Suprapubic skin (tissue), 4 donors: ENCODE results near the gene KDM4E. TPM values are rescaled to one million over a fixed set of nuclear protein-coding genes. Genes with fewer than 3 reads are reported as not detected.

ENCODE experiments used
- DNase-seq, 2 donors: peaks; one replicate each; pipeline ENCODE4 v3.0.0-alpha.2; 2019; ENCODE audit warnings: low spot score in 2 of 2
- H3K27ac ChIP-seq: fragments of 200-600 bp; sonication (generic); one replicate; pipeline ENCODE4 v1.5.1; 2019
- H3K27me3 ChIP-seq: fragments of 200-600 bp; sonication (generic); one replicate; pipeline ENCODE4 v1.5.1; 2019
- H3K36me3 ChIP-seq: fragments of 200-600 bp; sonication (generic); one replicate; pipeline ENCODE4 v1.5.1; 2019
- H3K4me1 ChIP-seq: fragments of 200-600 bp; sonication (generic); one replicate; pipeline ENCODE4 v1.5.1; 2019
- H3K4me3 ChIP-seq: fragments of 200-600 bp; sonication (generic); one replicate; pipeline ENCODE4 v1.5.1; 2019; ENCODE audit warnings: mild to moderate bottlenecking
- H3K9me3 ChIP-seq: fragments of 200-600 bp; sonication (generic); one replicate; pipeline ENCODE4 v1.5.1; 2019
- CTCF ChIP-seq, 2 donors: fragments of 200-600 bp in 1 of 2; fragments of 450-650 bp in 1 of 2; sonication (generic) in 1 of 2; IDR thresholded peaks; one replicate each; pipeline ENCODE4 v1.5.1; 2016 to 2019; ENCODE audit warnings: antibody characterized with exemption in 2 of 2, mild to moderate bottlenecking in 1 of 2, moderate library complexity in 1 of 2
- EP300 ChIP-seq: sonication (generic); formaldehyde crosslinking; IDR thresholded peaks from one replicate; pipeline ENCODE4 v1.6.1; 2017; ENCODE audit warnings: antibody characterized with exemption
- POLR2A ChIP-seq, 2 donors: fragments of 450-650 bp; IDR thresholded peaks; one replicate each; pipeline ENCODE4 v1.6.1; 2017; ENCODE audit warnings: antibody characterized with exemption in 2 of 2, mild to moderate bottlenecking in 2 of 2, moderate library complexity in 2 of 2
- POLR2AphosphoS5 ChIP-seq, 3 donors: sonication (generic); formaldehyde crosslinking; IDR thresholded peaks; one replicate each; pipeline ENCODE4 v1.6.1; 2017; ENCODE audit warnings: antibody characterized with exemption in 3 of 3
- WGBS: methylation state at CpG from one replicate; pipeline ENCODE4 v1.1.5; 2018; 5-methylcytosine and 5-hydroxymethylcytosine counted together
- total RNA-seq, 4 donors: library from RNA; depleted of rRNA; stranded (reverse); fragments of >200 nt; gene quantifications; one replicate each; pipeline ENCODE4 v1.1.0, GENCODE V29; 2016

The KDM4E gene
- total RNA-seq, 4 donors from 2014 or later: not detected

- Histone ChIP-seq H3K4me3 (no peak overlapping the region), H3K4me1 (peaks cover 51% of the 10 kb centered on the region), H3K27ac (no peak overlapping the region), H3K36me3 (no peaks in the 10 kb centered on the region), H3K27me3 (no peaks in the 10 kb centered on the region), H3K9me3 (no peaks in the 10 kb centered on the region)
- WGBS: 81% methylated on average over 1 of the region's 1 CpG
- no peak for DNase-seq
- TF ChIP-seq POLR2A (IDR thresholded peaks at IDR 0.05) (no peak), CTCF (IDR thresholded peaks at IDR 0.05) (no peak), EP300 (no peak), POLR2AphosphoS5 (IDR thresholded peaks at IDR 0.05) (no peak)
These were observed 45.4 kb downstream of the KDM4E start for GRCh38 chr11:95070471-95070870.

DNA sequence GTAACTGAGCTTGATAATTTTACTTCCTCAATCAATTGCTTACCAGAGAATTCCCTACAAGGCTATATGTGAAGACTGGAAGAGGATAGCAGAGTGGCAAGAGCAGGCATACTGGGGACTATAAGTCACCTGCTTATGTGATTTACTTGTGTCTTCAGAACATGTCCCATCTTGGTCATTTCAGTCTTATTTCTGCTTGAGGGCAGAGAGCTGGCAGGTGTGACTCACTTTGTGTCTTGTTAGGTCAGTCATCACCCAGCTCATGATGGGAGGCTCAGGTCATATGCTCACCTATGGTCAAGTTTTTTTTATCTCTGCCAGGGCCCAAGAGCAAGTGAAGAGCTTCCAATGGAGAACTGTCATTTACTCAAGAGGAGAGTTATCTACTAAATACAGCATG is 47.9 kb downstream of the KDM4E start:
- Histone ChIP-seq H3K27me3 (no peaks in the 10 kb centered on the region), H3K9me3 (no peaks in the 10 kb centered on the region), H3K27ac (no peak overlapping the region), H3K36me3 (no peaks in the 10 kb centered on the region), H3K4me1 (peaks cover 50% of the 10 kb centered on the region), H3K4me3 (no peak overlapping the region)
- no peak for DNase-seq
- no peak for TF ChIP-seq CTCF (IDR thresholded peaks at IDR 0.05)

DNA sequence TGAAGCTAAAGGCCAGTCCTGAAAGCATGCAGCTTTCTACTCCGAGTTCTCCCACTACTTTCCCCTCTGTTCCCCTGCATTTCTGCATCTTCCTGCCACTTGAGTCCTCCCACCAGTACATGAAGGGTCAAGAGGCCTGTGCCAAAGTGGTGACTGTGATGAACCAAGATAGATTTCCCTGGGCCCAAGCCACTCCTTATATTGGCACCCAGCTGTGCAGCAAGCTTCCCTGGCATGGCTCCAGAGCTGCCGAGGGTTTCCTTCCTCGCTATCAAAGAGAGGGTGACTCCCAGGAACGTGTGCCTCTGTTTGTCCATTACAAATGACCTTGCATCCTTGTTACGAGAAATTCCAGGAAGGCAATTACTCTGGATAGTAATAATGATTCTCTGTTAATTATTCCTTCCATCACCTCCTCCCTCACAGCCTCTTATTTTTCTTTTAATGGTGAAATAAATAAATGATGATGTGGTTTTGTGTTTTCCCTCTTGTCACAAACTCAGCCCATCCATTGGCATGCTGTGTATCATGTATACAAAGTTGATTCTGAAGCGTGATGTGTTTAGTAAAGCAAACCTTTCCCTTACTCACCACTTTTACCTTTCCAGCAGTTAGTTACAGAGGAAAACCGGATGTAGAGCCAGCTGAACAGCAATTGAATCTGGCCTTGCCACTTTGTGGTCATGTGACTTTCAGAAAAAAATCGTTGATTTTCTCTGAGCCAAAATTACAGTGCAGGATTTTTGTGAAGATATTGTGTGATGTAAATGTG is 49.9 kb downstream of the KDM4E start:
- H3K9me3 ChIP-seq: no peaks in the 10 kb centered on the region
- H3K4me1 ChIP-seq: peaks cover 38% of the 10 kb centered on the region
- H3K27me3 ChIP-seq: no peaks in the 10 kb centered on the region
- WGBS: 26% methylated on average over 8 of the region's 8 CpGs
- peak overlapping the region; percentile 47 for H3K27ac ChIP-seq
- no peak for TF ChIP-seq POLR2AphosphoS5 (IDR thresholded peaks at IDR 0.05)
- no peak for TF ChIP-seq POLR2A (IDR thresholded peaks at IDR 0.05)
- TF ChIP-seq EP300: no peak
- peak in 1 of 2 donors; percentile 76 for DNase-seq
- H3K4me3 ChIP-seq: no peak overlapping the region
- no peaks in the 10 kb centered on the region for H3K36me3 ChIP-seq

GRCh38 chr11:95076416-95076815 is 51.4 kb downstream of the KDM4E start:
- Histone ChIP-seq H3K27ac (no peak overlapping the region), H3K9me3 (no peaks in the 10 kb centered on the region), H3K4me3 (no peak overlapping the region), H3K27me3 (no peaks in the 10 kb centered on the region), H3K36me3 (no peaks in the 10 kb centered on the region), H3K4me1 (peaks cover 32% of the 10 kb centered on the region)
- 40% methylated on average over 1 of the region's 1 CpG for WGBS
- DNase-seq: no peak
- TF ChIP-seq POLR2A (IDR thresholded peaks at IDR 0.05) (no peak), POLR2AphosphoS5 (IDR thresholded peaks at IDR 0.05) (peak in 1 of 3 donors; percentile 36), CTCF (IDR thresholded peaks at IDR 0.05) (no peak), EP300 (no peak)

- TF ChIP-seq POLR2AphosphoS5 (IDR thresholded peaks at IDR 0.05) (no peak), EP300 (no peak), POLR2A (IDR thresholded peaks at IDR 0.05) (no peak), CTCF (IDR thresholded peaks at IDR 0.05) (no peak)
- DNase-seq: no peak
- Histone ChIP-seq H3K4me1 (peaks cover 37% of the 10 kb centered on the region), H3K9me3 (no peaks in the 10 kb centered on the region), H3K36me3 (no peaks in the 10 kb centered on the region), H3K4me3 (no peak overlapping the region), H3K27ac (no peak overlapping the region), H3K27me3 (no peaks in the 10 kb centered on the region)
These were observed 51.9 kb downstream of the KDM4E start for GRCh38 chr11:95076981-95077380.

Other genes with a start within 250 kb of the KDM4E start
- gene CWC15, start 51.7 kb upstream of the KDM4E start, total RNA-seq: 10 to 100 TPM; 30.5 to 60.7 (median 35.1) TPM
- 1 to 10 TPM in 3 of 4 donors, under 1 TPM in 1; 0.49 to 2.8 (median 1.3) TPM for gene KDM4D, start 51.5 kb upstream of the KDM4E start, total RNA-seq
- not detected for gene KDM4F, start 24.2 kb downstream of the KDM4E start, total RNA-seq
- gene SRSF8, start 41.7 kb downstream of the KDM4E start, total RNA-seq: 10 to 100 TPM; 31.7 to 37.4 (median 35.5) TPM
- gene ENDOD1, start 64.6 kb downstream of the KDM4E start, total RNA-seq: 10 to 100 TPM; 30.7 to 65.9 (median 49.4) TPM
- 10 to 100 TPM; 27.6 to 41.0 (median 32.1) TPM for gene SESN3, start 205.9 kb downstream of the KDM4E start, total RNA-seq